Activated CD4-positive, CD25-positive, alpha-beta regulatory T cell treated with anti-CD3 and anti-CD28 coated beads, Interleukin-2, amount 50 U/mL, for 72 hours (primary cell): ENCODE data around the gene AGAP1.

Experiments used
- DNase-seq: peaks from one replicate; pipeline ENCODE4 v3.0.0; 2021

Gene AGAP1

GRCh38 chr2:235781775-235782174 lies 287.9 kb downstream of the AGAP1 start:
- DNase-seq: no peak

GRCh38 chr2:235784788-235785187 lies 290.9 kb downstream of the AGAP1 start:
- no peak for DNase-seq

GRCh38 chr2:235789552-235789951 lies 295.7 kb downstream of the AGAP1 start:
- DNase-seq: no peak

GRCh38 chr2:235793163-235793752 lies 299.4 kb downstream of the AGAP1 start:
- no peak for DNase-seq

GRCh38 chr2:235799281-235799680 lies 305.4 kb downstream of the AGAP1 start:
- no peak for DNase-seq

- no peak for DNase-seq
These were observed 308.7 kb downstream of the AGAP1 start for GRCh38 chr2:235802542-235802941.

- DNase-seq: no peak
These were observed 309.2 kb downstream of the AGAP1 start for GRCh38 chr2:235803028-235803427.

- DNase-seq: no peak
These were observed 310.8 kb downstream of the AGAP1 start for GRCh38 chr2:235804676-235805075.

- no peak for DNase-seq
These were observed 313.3 kb downstream of the AGAP1 start for GRCh38 chr2:235806986-235807750.

- DNase-seq: no peak
These were observed 314.5 kb downstream of the AGAP1 start for GRCh38 chr2:235808366-235808765.

GRCh38 chr2:235810252-235810651 lies 316.4 kb downstream of the AGAP1 start:
- DNase-seq: no peak

- DNase-seq: no peak
These were observed 317.0 kb downstream of the AGAP1 start for GRCh38 chr2:235810846-235811245.

GRCh38 chr2:235811446-235812184 lies 317.8 kb downstream of the AGAP1 start:
- DNase-seq: no peak

- DNase-seq: no peak
These were observed 318.4 kb downstream of the AGAP1 start for GRCh38 chr2:235812185-235812665.

- DNase-seq: no peak
These were observed 319.6 kb downstream of the AGAP1 start for GRCh38 chr2:235813398-235813797.

- DNase-seq: no peak
These were observed 326.7 kb downstream of the AGAP1 start for GRCh38 chr2:235820571-235820970.

- no peak for DNase-seq
These were observed 330.5 kb downstream of the AGAP1 start for GRCh38 chr2:235824331-235824730.

GRCh38 chr2:235825946-235826345 lies 332.1 kb downstream of the AGAP1 start:
- no peak for DNase-seq

GRCh38 chr2:235826826-235827225 lies 333.0 kb downstream of the AGAP1 start:
- no peak for DNase-seq

- no peak for DNase-seq
These were observed 333.7 kb downstream of the AGAP1 start for GRCh38 chr2:235827585-235827992.

- DNase-seq: no peak
These were observed 335.9 kb downstream of the AGAP1 start for GRCh38 chr2:235829726-235830125.

- DNase-seq: no peak
These were observed 337.9 kb downstream of the AGAP1 start for GRCh38 chr2:235831755-235832154.

GRCh38 chr2:235832941-235833340 lies 339.1 kb downstream of the AGAP1 start:
- no peak for DNase-seq
